GM12873 (cell line): ENCODE measurements around the gene SP2.

Experiments
- CTCF ChIP-seq: IDR thresholded peaks from 2 replicates; pipeline ENCODE4 v1.5.1; 2012; ENCODE audit warnings: low read depth, mild to moderate bottlenecking, moderate library complexity, low read length, control low read depth; ENCODE audit not compliant: insufficient read depth; ENCODE audit errors: missing control alignments

Gene SP2

DNA sequence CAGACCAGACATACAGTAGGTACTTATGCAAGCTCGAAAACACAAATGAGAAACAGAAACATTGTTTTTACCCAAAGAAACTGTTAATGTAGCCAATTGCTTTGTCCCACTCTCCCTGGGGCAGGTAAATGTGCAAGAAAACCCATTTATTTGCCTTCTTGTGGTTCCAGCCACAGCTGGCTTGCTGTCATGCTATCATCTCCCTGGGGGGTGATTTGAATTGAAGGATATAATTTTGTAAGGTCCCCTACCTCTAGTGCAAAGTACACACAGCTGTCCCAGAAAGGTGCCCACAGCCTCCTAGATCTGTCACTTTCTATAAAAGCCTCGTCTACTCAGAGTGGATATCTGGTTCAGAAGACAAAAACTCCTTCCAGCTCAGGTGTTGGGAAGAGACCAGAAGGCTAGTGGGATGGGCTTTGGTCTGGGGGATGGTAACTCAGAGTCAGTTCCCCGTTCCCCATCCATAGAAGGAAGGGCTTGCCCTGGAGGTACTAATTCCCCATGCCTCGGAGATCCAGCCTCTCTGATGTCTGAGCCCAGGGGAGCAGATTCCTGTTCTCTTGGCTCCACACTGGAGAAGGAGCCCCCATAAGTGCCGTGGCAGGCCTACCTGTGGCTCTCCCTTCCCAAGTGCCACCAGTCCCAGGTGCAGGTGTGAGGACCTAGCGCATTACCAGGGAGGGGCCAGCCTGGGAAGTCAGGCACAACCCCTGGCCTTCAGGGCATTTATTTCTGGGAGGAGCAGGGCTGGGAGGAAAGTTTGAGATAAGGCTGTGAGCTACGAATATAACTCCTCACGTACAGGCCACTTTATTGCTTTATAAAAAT is 64.0 kb downstream of the SP2 start:
- no peak for TF ChIP-seq CTCF

- no peak for TF ChIP-seq CTCF
Measured at GRCh38 chr17:47961406-47961805, 65.4 kb downstream of the SP2 start.

DNA sequence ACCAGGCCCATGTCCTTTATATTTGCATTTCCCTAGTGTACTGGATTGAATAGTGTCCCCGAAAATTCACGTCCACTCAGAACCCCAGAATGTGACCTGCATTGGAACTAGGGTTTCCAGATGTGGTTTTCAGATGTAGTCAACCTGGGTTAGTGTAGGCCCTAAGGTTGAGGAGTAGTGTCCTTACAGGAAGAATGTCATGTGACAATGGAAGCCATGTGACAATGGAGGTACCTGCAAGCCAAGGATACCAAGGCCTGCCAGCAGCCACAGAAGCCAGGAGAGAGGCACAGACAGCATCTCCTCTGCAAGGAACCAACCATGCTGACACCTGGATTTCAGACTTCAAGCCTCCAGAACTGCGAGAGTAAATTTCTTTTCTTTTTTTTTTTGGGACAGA is 66.9 kb downstream of the SP2 start:
- no peak for TF ChIP-seq CTCF

DNA sequence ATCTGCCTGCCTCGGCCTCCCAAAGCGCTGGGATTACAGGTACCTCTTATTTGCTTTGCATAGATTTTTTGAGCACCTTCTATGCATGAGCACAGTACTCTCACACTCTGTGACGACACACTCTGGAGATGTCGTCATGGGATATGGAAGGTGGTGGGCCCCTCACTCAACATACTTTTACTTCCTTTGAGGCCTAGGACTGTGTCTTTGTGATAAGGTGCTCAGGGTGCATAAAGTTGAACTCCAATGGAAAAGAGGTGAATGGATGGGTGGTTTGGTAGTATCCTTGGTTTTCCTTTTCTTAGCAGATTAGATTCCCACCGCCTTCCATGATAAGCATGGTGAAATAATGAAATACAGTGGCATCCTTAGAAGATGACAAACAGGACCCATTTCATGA is 68.8 kb downstream of the SP2 start:
- no peak for TF ChIP-seq CTCF

DNA sequence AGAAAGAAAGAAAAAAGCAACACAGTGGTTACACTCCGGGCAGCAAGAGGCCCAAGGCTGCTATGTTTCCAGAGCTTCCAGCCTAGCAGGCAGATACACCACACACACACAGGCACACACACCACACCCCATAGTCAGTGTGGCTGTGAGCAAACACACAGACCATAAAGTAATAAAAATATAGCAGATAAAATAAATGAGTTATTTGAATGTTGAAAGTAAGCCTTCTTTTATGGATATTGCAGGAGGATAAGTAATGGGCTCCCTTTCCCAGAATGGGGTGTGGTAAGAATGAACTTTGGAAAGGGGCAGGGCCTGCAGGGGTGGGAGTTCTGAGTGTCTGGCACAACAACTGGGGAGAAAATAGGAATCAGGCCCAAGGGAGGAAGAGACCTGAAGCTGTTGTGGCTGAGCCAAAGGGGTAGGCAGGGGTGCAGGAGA is 70.1 kb downstream of the SP2 start:
- TF ChIP-seq CTCF = no peak

GRCh38 chr17:47967607-47968252 is 71.7 kb downstream of the SP2 start:
- no peak for TF ChIP-seq CTCF

- TF ChIP-seq CTCF = no peak
Measured at GRCh38 chr17:47968836-47969235, 72.8 kb downstream of the SP2 start.
